Liver (tissue), 3 donors: ENCODE results near the gene ANKRD50.

ENCODE experiments used
- EGR1 ChIP-seq, 2 donors: IDR thresholded peaks; 2 replicates each; pipeline ENCODE4 v1.6.1; 2016 to 2018; ENCODE audit warnings: antibody characterized with exemption in 2 of 2, low read depth in 2 of 2
- GABPA ChIP-seq, 2 donors: IDR thresholded peaks in 1 of 2; conservative IDR thresholded peaks in 1 of 2; 2 replicates each; pipeline ENCODE4 v1.6.1; 2016; ENCODE audit warnings: antibody characterized with exemption in 2 of 2, mild to moderate bottlenecking in 1 of 2, moderate library complexity in 1 of 2
- JUND ChIP-seq, 2 donors: IDR thresholded peaks; 2 replicates each; pipeline ENCODE4 v1.6.1; 2016; ENCODE audit warnings: antibody characterized with exemption in 2 of 2
- RXRA ChIP-seq, 2 donors: IDR thresholded peaks; 2 replicates each; pipeline ENCODE4 v1.6.1; 2017 to 2018; ENCODE audit warnings: antibody characterized with exemption in 2 of 2, mild to moderate bottlenecking in 1 of 2
- YY1 ChIP-seq: IDR thresholded peaks from 2 replicates; pipeline ENCODE4 v1.6.1; 2016; ENCODE audit warnings: antibody characterized with exemption, mild to moderate bottlenecking
- TF ChIP-seq, protein P1 (sequence below): fragments of 150-350 bp; IDR thresholded peaks from 2 replicates; pipeline ENCODE4 v1.5.1; 2017; ENCODE audit warnings: improper control_type of control experiment, low read depth, low read length; ENCODE audit not compliant: missing input control
- TF ChIP-seq, protein P2 (sequence below): IDR thresholded peaks from 2 replicates; pipeline ENCODE4 v1.6.1; 2016; ENCODE audit warnings: antibody characterized with exemption
- TF ChIP-seq, protein P3 (sequence below): IDR thresholded peaks from 2 replicates; pipeline ENCODE4 v1.6.1; 2016; ENCODE audit warnings: antibody characterized with exemption, mild to moderate bottlenecking
- TF ChIP-seq, protein P4 (sequence below): IDR thresholded peaks from 2 replicates; pipeline ENCODE4 v1.6.1; 2016; ENCODE audit warnings: antibody characterized with exemption
- TF ChIP-seq, protein P5 (sequence below): IDR thresholded peaks from 2 replicates; pipeline ENCODE4 v1.6.1; 2016; ENCODE audit warnings: antibody characterized with exemption
- donor health status: healthy.
- donor health status: healthy.

DNA sequence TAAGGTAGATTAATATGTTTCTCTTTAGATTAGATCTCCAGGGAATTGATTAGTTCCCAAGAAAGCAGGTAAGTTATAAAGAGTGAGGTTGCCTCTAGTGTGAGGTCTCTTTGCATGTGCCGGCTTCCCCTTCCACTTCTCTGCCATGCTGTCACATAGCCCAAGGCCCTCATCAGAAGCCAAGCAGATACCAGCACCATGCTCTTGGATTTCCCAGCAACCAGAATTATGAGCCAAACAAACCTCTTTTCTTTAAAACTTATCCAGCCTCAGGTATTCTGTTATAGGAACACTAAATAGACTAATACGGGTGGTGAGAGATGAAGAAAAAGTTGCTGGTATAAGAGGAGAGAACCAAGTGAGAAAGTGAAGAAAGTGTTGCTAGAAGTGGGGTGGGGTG is 15.1 kb downstream of the ANKRD50 start:
- TF ChIP-seq, protein P1, sequence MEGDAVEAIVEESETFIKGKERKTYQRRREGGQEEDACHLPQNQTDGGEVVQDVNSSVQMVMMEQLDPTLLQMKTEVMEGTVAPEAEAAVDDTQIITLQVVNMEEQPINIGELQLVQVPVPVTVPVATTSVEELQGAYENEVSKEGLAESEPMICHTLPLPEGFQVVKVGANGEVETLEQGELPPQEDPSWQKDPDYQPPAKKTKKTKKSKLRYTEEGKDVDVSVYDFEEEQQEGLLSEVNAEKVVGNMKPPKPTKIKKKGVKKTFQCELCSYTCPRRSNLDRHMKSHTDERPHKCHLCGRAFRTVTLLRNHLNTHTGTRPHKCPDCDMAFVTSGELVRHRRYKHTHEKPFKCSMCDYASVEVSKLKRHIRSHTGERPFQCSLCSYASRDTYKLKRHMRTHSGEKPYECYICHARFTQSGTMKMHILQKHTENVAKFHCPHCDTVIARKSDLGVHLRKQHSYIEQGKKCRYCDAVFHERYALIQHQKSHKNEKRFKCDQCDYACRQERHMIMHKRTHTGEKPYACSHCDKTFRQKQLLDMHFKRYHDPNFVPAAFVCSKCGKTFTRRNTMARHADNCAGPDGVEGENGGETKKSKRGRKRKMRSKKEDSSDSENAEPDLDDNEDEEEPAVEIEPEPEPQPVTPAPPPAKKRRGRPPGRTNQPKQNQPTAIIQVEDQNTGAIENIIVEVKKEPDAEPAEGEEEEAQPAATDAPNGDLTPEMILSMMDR, result no peak
- TF ChIP-seq, protein P2, sequence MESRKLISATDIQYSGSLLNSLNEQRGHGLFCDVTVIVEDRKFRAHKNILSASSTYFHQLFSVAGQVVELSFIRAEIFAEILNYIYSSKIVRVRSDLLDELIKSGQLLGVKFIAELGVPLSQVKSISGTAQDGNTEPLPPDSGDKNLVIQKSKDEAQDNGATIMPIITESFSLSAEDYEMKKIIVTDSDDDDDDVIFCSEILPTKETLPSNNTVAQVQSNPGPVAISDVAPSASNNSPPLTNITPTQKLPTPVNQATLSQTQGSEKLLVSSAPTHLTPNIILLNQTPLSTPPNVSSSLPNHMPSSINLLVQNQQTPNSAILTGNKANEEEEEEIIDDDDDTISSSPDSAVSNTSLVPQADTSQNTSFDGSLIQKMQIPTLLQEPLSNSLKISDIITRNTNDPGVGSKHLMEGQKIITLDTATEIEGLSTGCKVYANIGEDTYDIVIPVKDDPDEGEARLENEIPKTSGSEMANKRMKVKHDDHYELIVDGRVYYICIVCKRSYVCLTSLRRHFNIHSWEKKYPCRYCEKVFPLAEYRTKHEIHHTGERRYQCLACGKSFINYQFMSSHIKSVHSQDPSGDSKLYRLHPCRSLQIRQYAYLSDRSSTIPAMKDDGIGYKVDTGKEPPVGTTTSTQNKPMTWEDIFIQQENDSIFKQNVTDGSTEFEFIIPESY, result no peak
- TF ChIP-seq YY1, result no peak
- TF ChIP-seq, protein P3, sequence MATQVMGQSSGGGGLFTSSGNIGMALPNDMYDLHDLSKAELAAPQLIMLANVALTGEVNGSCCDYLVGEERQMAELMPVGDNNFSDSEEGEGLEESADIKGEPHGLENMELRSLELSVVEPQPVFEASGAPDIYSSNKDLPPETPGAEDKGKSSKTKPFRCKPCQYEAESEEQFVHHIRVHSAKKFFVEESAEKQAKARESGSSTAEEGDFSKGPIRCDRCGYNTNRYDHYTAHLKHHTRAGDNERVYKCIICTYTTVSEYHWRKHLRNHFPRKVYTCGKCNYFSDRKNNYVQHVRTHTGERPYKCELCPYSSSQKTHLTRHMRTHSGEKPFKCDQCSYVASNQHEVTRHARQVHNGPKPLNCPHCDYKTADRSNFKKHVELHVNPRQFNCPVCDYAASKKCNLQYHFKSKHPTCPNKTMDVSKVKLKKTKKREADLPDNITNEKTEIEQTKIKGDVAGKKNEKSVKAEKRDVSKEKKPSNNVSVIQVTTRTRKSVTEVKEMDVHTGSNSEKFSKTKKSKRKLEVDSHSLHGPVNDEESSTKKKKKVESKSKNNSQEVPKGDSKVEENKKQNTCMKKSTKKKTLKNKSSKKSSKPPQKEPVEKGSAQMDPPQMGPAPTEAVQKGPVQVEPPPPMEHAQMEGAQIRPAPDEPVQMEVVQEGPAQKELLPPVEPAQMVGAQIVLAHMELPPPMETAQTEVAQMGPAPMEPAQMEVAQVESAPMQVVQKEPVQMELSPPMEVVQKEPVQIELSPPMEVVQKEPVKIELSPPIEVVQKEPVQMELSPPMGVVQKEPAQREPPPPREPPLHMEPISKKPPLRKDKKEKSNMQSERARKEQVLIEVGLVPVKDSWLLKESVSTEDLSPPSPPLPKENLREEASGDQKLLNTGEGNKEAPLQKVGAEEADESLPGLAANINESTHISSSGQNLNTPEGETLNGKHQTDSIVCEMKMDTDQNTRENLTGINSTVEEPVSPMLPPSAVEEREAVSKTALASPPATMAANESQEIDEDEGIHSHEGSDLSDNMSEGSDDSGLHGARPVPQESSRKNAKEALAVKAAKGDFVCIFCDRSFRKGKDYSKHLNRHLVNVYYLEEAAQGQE, result no peak
- no peak for TF ChIP-seq JUND (IDR thresholded peaks at IDR 0.05)
- no peak for TF ChIP-seq RXRA (IDR thresholded peaks at IDR 0.05)
- TF ChIP-seq, protein P4, sequence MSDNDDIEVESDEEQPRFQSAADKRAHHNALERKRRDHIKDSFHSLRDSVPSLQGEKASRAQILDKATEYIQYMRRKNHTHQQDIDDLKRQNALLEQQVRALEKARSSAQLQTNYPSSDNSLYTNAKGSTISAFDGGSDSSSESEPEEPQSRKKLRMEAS, result no peak
- TF ChIP-seq, protein P5, sequence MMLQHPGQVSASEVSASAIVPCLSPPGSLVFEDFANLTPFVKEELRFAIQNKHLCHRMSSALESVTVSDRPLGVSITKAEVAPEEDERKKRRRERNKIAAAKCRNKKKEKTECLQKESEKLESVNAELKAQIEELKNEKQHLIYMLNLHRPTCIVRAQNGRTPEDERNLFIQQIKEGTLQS, result no peak
- TF ChIP-seq GABPA (IDR thresholded peaks at IDR 0.05 in 1 of 2, conservative IDR thresholded peaks at IDR 0.05 in 1 of 2), result no peak
- no peak for TF ChIP-seq EGR1 (IDR thresholded peaks at IDR 0.05; ENCODE audit: low read depth in 2 of 2)
